MCF 10A (cell line): ENCODE measurements around the gene FBXO7. TPM values are rescaled to one million over a fixed set of nuclear protein-coding genes. Genes with fewer than 3 reads are reported as not detected.

Experiments
- BruUV-seq: library from RNA; stranded (reverse); fragments of 400-500 nt; replicated peaks from 2 replicates; lab custom pipeline; 2021; lab: Mats Ljungman, UMichigan
- CTCF ChIA-PET: fragments of 300-600 bp; sonication (Branson Sonifier 250); formaldehyde crosslinking; extraction: SDS; loops from one replicate; lab custom pipeline; 2021; ENCODE audit warnings: antibody characterized with exemption, inconsistent platforms; lab: Yijun Ruan, JAX
- POLR2A ChIA-PET: fragments of 300-600, 350-650 bp; sonication (Branson Sonifier 250); formaldehyde crosslinking; extraction: SDS; loops from one replicate; lab custom pipeline; 2020; ENCODE audit warnings: antibody characterized with exemption, inconsistent platforms; lab: Yijun Ruan, JAX
- DNase-seq: peaks from one replicate; pipeline ENCODE4 v3.0.0-alpha.2; 2018; ENCODE audit not compliant: unreplicated experiment
- H3K27ac Mint-ChIP-seq: one replicate; pipeline ENCODE4 v1.8.0; 2022; ENCODE audit warnings: mild to moderate bottlenecking, low read depth, mixed read lengths; ENCODE audit not compliant: unreplicated experiment
- H3K27me3 Mint-ChIP-seq: one replicate; pipeline ENCODE4 v1.8.0; 2022; ENCODE audit warnings: mixed read lengths; ENCODE audit not compliant: insufficient read depth, unreplicated experiment
- H3K36me3 Mint-ChIP-seq: one replicate; pipeline ENCODE4 v1.8.0; 2022; ENCODE audit warnings: mild to moderate bottlenecking, moderate library complexity, mixed read lengths; ENCODE audit not compliant: insufficient read depth, unreplicated experiment
- H3K4me1 Mint-ChIP-seq: one replicate; pipeline ENCODE4 v1.8.0; 2022; ENCODE audit warnings: mixed read lengths; ENCODE audit not compliant: insufficient read depth, unreplicated experiment
- H3K4me3 Mint-ChIP-seq: one replicate; pipeline ENCODE4 v1.8.0; 2022; ENCODE audit warnings: mild to moderate bottlenecking, moderate library complexity, mixed read lengths; ENCODE audit not compliant: unreplicated experiment
- H3K9me3 Mint-ChIP-seq: one replicate; pipeline ENCODE4 v1.8.0; 2022; ENCODE audit warnings: mixed read lengths; ENCODE audit not compliant: unreplicated experiment
- intact Hi-C: fragments of 100-400 bp; cut with micrococcal nuclease; formaldehyde crosslinking; loops from 2 replicates; pipeline ENCODE4 v1.14.1; 2022
- total RNA-seq: library from RNA; stranded (reverse); gene quantifications from 2 replicates; pipeline ENCODE4 v1.2.3, GENCODE V29; 2022
- TF ChIP-seq, protein P1 (sequence below): fragments of 200-600 bp; IDR thresholded peaks from one replicate; pipeline ENCODE4 v1.8.0; 2022; ENCODE audit warnings: antibody characterized with exemption, mild to moderate bottlenecking; ENCODE audit not compliant: unreplicated experiment

Gene FBXO7
- total RNA-seq, 1 experiment from 2014 or later: 76.9 TPM

DNA sequence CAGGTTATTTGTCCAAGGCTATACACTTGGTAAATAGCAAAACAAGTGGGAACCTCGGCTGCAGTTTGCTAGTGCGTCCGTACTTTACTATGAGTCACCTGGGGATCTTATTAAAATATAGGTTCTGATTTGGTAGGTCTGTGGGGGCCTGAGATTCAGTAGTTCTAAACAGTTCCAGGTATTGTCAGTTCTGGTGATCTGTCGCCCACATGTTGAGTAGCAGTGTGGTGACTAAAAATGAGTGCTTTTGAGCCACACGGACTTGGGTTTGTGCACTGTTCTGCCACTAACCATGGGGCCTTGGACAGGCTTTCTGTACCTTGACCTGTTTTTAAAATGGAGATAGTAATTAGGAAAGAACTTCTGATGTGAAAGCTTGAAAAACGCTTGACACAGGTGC is 15.7 kb downstream of the FBXO7 start:
- ChIA-PET POLR2A (interaction anchor here (0.7 to 1.7 kb wide), 3 partner anchors 13 to 18 kb away, joined by 3 to 6 read pairs (median 3); no protein-coding TSS in a partner anchor), CTCF (no interaction called here)
- peaks cover 6% of the 10 kb centered on the region for H3K4me1 Mint-ChIP-seq
- TF ChIP-seq, protein P1, sequence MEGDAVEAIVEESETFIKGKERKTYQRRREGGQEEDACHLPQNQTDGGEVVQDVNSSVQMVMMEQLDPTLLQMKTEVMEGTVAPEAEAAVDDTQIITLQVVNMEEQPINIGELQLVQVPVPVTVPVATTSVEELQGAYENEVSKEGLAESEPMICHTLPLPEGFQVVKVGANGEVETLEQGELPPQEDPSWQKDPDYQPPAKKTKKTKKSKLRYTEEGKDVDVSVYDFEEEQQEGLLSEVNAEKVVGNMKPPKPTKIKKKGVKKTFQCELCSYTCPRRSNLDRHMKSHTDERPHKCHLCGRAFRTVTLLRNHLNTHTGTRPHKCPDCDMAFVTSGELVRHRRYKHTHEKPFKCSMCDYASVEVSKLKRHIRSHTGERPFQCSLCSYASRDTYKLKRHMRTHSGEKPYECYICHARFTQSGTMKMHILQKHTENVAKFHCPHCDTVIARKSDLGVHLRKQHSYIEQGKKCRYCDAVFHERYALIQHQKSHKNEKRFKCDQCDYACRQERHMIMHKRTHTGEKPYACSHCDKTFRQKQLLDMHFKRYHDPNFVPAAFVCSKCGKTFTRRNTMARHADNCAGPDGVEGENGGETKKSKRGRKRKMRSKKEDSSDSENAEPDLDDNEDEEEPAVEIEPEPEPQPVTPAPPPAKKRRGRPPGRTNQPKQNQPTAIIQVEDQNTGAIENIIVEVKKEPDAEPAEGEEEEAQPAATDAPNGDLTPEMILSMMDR: no peak
- intact Hi-C loops: no loop called here
- H3K27ac Mint-ChIP-seq: no peak overlapping the region
- no TSS peak for BruUV-seq
- H3K27me3 Mint-ChIP-seq: no peaks in the 10 kb centered on the region
- DNase-seq: no peak
- no peaks in the 10 kb centered on the region for H3K9me3 Mint-ChIP-seq
- no peak overlapping the region for H3K4me3 Mint-ChIP-seq
- peaks cover 53% of the 10 kb centered on the region for H3K36me3 Mint-ChIP-seq

DNA sequence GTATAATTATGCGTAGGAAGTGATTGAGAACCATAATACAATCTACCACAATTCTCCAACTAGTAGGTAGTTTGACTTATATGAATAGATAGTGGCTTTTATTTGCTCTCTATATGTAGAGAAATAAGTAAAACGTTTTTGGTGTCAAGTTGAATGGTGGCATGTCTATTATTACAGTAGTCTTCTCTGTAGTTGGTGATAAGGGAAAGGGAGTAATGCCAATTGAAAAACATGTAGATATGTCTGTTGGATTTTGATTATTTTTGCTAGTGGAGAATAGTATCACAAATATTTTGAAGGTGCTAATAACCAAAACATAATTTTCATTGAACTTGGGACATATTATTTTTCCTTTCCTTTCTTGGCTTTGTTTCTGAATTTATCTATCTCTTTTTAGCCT is 17.5 kb downstream of the FBXO7 start:
- no peak overlapping the region for H3K4me3 Mint-ChIP-seq
- peaks cover 69% of the 10 kb centered on the region for H3K36me3 Mint-ChIP-seq
- peaks cover 3% of the 10 kb centered on the region for H3K4me1 Mint-ChIP-seq
- intact Hi-C loops: no loop called here
- POLR2A ChIA-PET: no interaction called here
- H3K27ac Mint-ChIP-seq: no peak overlapping the region
- no peak for DNase-seq
- no TSS peak for BruUV-seq
- TF ChIP-seq, protein P1: no peak
- CTCF ChIA-PET: no interaction called here
- H3K27me3 Mint-ChIP-seq: no peaks in the 10 kb centered on the region
- H3K9me3 Mint-ChIP-seq: no peaks in the 10 kb centered on the region

DNA sequence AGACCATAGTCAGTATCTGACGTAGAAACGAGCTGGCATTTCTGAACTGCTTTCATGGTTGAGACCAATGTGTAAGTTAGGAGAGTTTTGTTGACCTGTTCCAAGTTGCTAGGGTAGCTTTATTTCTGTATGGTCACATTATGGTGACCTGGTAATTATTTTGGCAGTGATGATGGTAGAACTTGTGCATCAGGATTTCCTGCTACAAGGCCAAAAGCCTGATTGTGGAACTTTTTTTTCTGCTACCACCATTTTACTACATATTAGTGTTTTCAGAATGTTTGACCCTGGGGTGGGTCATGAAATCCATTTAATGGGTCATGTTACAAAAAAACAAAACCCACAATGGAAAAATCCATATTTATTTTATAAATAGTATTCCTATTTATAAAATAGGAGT is 18.9 kb downstream of the FBXO7 start:
- Mint-ChIP-seq H3K27ac (no peak overlapping the region), H3K4me1 (no peaks in the 10 kb centered on the region), H3K4me3 (no peak overlapping the region), H3K27me3 (no peaks in the 10 kb centered on the region), H3K36me3 (peaks cover 81% of the 10 kb centered on the region), H3K9me3 (no peaks in the 10 kb centered on the region)
- intact Hi-C loops: no loop called here
- POLR2A ChIA-PET: interaction anchor here (0.5 to 0.8 kb wide), 3 partner anchors 9 to 207 kb away, joined by 3 to 4 read pairs (median 3); no protein-coding TSS in a partner anchor
- BruUV-seq: no TSS peak
- DNase-seq: no peak
- CTCF ChIA-PET: interaction anchor here (0.6 to 1.6 kb wide), 4 partner anchors 10 to 710 kb away, joined by 3 to 5 read pairs (median 3); no protein-coding TSS in a partner anchor
- TF ChIP-seq, protein P1: no peak

DNA sequence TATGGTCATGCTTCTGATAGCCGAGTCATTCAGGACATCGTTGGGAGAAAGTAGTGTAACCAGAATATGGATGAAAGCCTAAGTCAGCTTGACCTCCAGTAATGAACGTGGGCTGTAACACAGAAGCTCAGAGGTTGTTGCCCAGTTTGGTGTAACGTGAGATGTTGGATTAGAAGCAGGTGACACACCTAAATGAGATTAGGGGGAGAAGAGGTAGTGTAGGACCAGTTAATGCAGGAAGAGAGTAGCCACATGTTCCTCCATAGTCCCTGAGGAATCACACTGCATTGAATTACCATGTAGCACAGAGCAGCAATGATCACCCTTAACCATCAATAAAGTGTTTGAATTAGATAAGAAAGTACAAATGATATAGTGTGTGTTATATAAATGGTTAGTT is 20.4 kb downstream of the FBXO7 start:
- H3K27me3 Mint-ChIP-seq: no peaks in the 10 kb centered on the region
- peaks cover 83% of the 10 kb centered on the region for H3K36me3 Mint-ChIP-seq
- no peaks in the 10 kb centered on the region for H3K9me3 Mint-ChIP-seq
- intact Hi-C loops: no loop called here
- ChIA-PET POLR2A (interaction anchor here (0.6 to 1.6 kb wide), 2 partner anchors 9 to 810 kb away, joined by 3 to 5 read pairs; no protein-coding TSS in a partner anchor), CTCF (interaction anchor here (0.6 to 1.6 kb wide), 3 partner anchors 28 to 708 kb away, joined by 3 to 5 read pairs (median 4); no protein-coding TSS in a partner anchor)
- BruUV-seq: no TSS peak
- TF ChIP-seq, protein P1: no peak
- no peaks in the 10 kb centered on the region for H3K4me1 Mint-ChIP-seq
- no peak for DNase-seq
- H3K4me3 Mint-ChIP-seq: no peak overlapping the region
- H3K27ac Mint-ChIP-seq: no peak overlapping the region
